HFF-Myc (cell line): Measurements from ENCODE around the gene WNT4.

ENCODE experiments used
- DNase-seq: peaks from one replicate; pipeline ENCODE4 v3.0.0-alpha.2; 2011; ENCODE audit warnings: low read depth; ENCODE audit errors: extremely low read depth
- H3K4me3 ChIP-seq: replicated peaks from 2 replicates; pipeline ENCODE4 v1.5.1; 2011; ENCODE audit warnings: low read depth, mild to moderate bottlenecking, control low read depth, low read length
- CTCF ChIP-seq: IDR thresholded peaks from 2 replicates; pipeline ENCODE4 v1.5.1; 2012; ENCODE audit warnings: mild to moderate bottlenecking, low read depth, low read length, control low read depth; ENCODE audit errors: missing control alignments

WNT4 gene

DNA sequence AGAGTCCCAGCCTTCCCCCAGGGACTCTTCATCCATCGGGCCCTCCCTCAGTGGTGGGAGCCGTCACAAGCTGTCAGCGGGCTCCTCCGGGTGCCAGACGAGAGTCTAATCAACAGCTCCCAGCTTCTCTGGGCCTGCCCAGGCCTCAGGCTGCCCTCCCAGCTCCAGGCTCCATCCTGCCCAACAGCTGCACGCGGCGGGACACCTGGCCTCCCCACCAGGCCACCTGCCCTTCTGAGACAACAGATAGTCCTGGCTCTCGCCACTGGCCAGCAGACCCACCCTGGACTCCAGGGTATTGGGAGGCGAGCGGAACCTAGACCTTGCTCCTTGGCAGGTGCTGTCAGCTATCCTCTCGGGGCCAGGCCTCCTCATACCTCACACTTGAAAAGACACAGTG is 3.1 kb downstream of the WNT4 start:
- H3K4me3 ChIP-seq, result no peak overlapping the region
- TF ChIP-seq CTCF, result no peak
- no peak for DNase-seq

- DNase-seq, result no peak
Observed at GRCh38 chr1:22139066-22139594, 3.8 kb downstream of the WNT4 start.

GRCh38 chr1:22137004-22137720 is 5.7 kb downstream of the WNT4 start:
- no peak for TF ChIP-seq CTCF
- H3K4me3 ChIP-seq, result no peak overlapping the region
- no peak for DNase-seq

More at GRCh38 chr1:22139066-22139594, 3.8 kb downstream of the WNT4 start:
- no peak for TF ChIP-seq CTCF
- H3K4me3 ChIP-seq, result no peak overlapping the region

DNA sequence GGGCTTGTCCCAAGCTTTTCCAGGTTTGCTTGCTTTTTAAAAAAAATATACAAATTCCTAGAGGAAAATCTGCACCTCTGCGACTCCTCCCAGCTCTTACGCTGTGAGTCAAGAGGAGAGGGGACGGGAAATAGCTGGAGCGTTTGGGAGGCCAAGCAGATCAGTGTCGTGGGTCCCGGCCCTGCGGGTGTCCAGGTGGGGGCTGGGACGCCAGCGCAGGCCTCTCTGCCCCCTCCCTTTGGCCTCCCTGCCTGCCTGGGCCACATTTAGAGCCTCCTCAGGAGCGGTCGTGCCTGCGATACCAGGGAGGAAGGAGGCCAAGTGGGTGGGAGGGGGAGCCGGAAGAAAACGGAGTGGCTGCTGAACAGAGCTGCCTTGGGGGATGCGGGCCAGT is 9.0 kb downstream of the WNT4 start:
- no peak for DNase-seq
- no peak overlapping the region for H3K4me3 ChIP-seq
- TF ChIP-seq CTCF, result no peak

DNA sequence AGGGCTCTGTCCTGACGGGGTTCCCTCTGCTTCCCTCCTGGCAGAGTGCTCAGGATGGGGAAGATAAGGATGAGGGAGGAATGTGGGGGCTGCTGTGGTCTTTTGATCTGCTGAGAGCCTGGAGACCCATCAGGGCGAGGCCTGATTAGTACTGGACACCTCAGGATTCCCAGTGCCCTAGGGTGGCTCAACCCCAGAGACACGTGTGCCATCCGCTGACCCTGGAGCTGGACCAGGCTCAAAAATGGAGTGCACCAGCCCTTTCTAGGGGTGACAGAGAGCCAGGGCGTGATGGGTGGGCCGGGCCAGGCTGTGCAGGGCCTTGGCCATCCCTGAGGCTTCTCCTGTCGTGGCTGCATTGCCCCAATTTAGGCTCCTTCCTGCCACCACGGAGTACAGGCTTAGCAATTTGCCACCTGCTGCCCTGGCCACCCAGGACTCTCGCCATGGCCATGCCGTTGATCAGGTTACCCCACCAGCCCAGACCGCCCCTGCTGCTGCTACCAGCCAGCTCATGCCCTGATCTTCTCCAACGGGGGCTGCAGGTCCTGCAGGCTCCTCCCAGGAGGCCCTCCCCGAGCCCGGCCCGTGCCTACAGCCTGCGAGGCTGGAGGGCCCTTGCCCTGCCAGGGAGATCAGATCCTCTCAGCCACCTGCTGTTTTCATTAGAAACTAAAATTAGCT is 9.5 kb downstream of the WNT4 start:
- TF ChIP-seq CTCF, result no peak
- no peak for DNase-seq
- H3K4me3 ChIP-seq, result no peak overlapping the region

DNA sequence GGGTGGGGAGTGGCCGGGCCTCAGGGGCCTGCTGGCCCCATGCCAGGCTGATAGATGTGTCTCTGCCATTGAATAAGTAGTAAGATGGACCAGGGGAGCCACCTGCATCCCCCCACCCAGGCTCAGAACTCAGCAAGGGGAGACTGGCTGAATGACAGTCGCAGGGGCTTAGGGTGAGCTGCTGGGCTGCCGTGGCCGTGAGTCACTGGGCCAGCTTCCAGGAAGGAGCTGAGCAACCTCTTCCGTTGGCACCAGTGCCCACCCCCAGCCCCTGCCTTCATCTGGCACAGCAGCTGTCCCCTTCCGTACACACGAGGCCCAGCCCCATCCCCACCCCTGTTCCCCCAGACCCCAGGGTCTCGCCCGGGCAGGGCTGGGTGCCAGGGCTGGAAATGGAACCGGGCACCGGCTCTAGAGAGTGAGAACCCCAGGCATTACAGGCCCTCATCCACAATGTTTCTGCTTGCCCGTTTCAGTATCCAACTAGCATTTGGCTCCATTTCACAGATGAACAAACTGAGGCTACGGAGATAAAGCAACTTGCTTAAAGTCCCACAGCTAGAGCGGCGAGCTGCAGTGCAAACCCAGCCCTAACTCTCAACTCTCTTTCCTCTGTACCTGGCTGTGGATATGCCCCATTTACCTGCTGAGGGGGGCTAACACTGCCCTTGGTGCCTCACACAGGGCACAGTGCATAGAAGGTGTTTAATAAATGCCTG is 10.2 kb downstream of the WNT4 start:
- TF ChIP-seq CTCF, result no peak
- no peak for DNase-seq
- H3K4me3 ChIP-seq, result no peak overlapping the region
